Right hindlimb (tissue), 1 donor: Measurements from ENCODE around the gene FOXP1.

Source experiments
- DNase-seq: peaks from one replicate; pipeline ENCODE4 v3.0.0-alpha.2; 2018

The FOXP1 gene

GRCh38 chr3:70926835-70927234 lies 656.7 kb downstream of the FOXP1 start:
- DNase-seq, result no peak

- no peak for DNase-seq
Observed at GRCh38 chr3:70919661-70920060, 663.9 kb downstream of the FOXP1 start.

- no peak for DNase-seq
Observed at GRCh38 chr3:70919091-70919490, 664.4 kb downstream of the FOXP1 start.

GRCh38 chr3:70916375-70917055 lies 667.0 kb downstream of the FOXP1 start:
- DNase-seq, result no peak

GRCh38 chr3:70914862-70915261 lies 668.7 kb downstream of the FOXP1 start:
- no peak for DNase-seq

GRCh38 chr3:70911719-70912118 lies 671.8 kb downstream of the FOXP1 start:
- DNase-seq, result no peak

- no peak for DNase-seq
Observed at GRCh38 chr3:70905491-70905890, 678.0 kb downstream of the FOXP1 start.
